Upper lobe of left lung (tissue), 6 donors: ENCODE data around the gene OXSR1. TPM values are rescaled to one million over a fixed set of nuclear protein-coding genes. Genes with fewer than 3 reads are reported as not detected.

ENCODE experiments used
- ATAC-seq, 2 donors: fragments of 200-7000 bp; cut with Tn5 transposase; one replicate each; pipeline ENCODE4 v1.9.1; 2022; ENCODE audit warnings: mild to moderate bottlenecking in 2 of 2, moderate library complexity in 2 of 2; ENCODE audit not compliant: low FRiP score in 2 of 2
- DNase-seq, 2 donors: peaks; one replicate each; pipeline ENCODE4 v3.0.0-alpha.2; 2019 to 2020
- H3K27ac ChIP-seq, 4 donors: fragments of 200-600 bp; sonication (generic); one replicate each; pipeline ENCODE4 v1.5.1; 2016 to 2019
- H3K27me3 ChIP-seq, 4 donors: fragments of 200-600 bp; sonication (generic); one replicate each; pipeline ENCODE4 v1.5.1; 2017 to 2019
- H3K36me3 ChIP-seq, 4 donors: fragments of 200-600 bp; sonication (generic); one replicate each; pipeline ENCODE4 v1.5.1; 2016 to 2019
- H3K4me1 ChIP-seq, 4 donors: fragments of 200-600 bp; sonication (generic); one replicate each; pipeline ENCODE4 v1.5.1; 2018 to 2019
- H3K4me3 ChIP-seq, 4 donors: fragments of 200-600 bp; sonication (generic); one replicate each; pipeline ENCODE4 v1.5.1; 2017 to 2019; ENCODE audit warnings: mild to moderate bottlenecking in 2 of 4, moderate library complexity in 1 of 4
- H3K9me3 ChIP-seq, 4 donors: fragments of 200-600 bp; sonication (generic); one replicate each; pipeline ENCODE4 v1.5.1; 2018 to 2019
- CTCF ChIP-seq, 6 experiments: fragments of 450-650 bp in 4 of 6; fragments of 200-600 bp in 2 of 6; sonication (generic) in 2 of 6; IDR thresholded peaks; one replicate each; pipeline ENCODE4 v1.5.1; 2016 to 2019; ENCODE audit warnings: antibody characterized with exemption in 6 of 6
- EP300 ChIP-seq, 4 donors: sonication (generic); formaldehyde crosslinking; IDR thresholded peaks; one replicate each; pipeline ENCODE4 v1.5.1; 2017; ENCODE audit warnings: antibody characterized with exemption in 4 of 4, control low read depth in 2 of 4
- POLR2A ChIP-seq, 4 donors: fragments of 450-650 bp; IDR thresholded peaks; one replicate each; pipeline ENCODE4 v1.5.1; 2016 to 2017; ENCODE audit warnings: antibody characterized with exemption in 4 of 4, mild to moderate bottlenecking in 2 of 4
- POLR2AphosphoS5 ChIP-seq, 2 donors: sonication (generic); formaldehyde crosslinking; IDR thresholded peaks; one replicate each; pipeline ENCODE4 v1.5.1; 2017; ENCODE audit warnings: antibody characterized with exemption in 2 of 2
- WGBS, 2 donors: methylation state at CpG; one replicate each; pipeline ENCODE4 v1.1.5; 2017 to 2018; 5-methylcytosine and 5-hydroxymethylcytosine counted together
- total RNA-seq, 6 donors: library from RNA; depleted of rRNA in 4 of 6; stranded (reverse); fragments of >200 nt in 4 of 6; gene quantifications; one replicate each; pipeline versions ENCODE4 v1.1.0 to v1.2.1, GENCODE V29; 2016 to 2021
- donor health status: DM: no; HTN: no; CAD: no; lungs with moderate emphysema.
- donor health status: DM: no; HTN: yes; CAD: no; lungs with severe emphysema.

Gene OXSR1
- total RNA-seq, 6 donors from 2014 or later, result 26.6 to 43.7 (median 31.6) TPM

- H3K4me1 ChIP-seq, result peaks cover 37 to 49% (median 38%) of the 10 kb centered on the region in 4 donors
These were observed 25.7 kb upstream of the OXSR1 start for GRCh38 chr3:38139652-38140051.

GRCh38 chr3:38140326-38141172, 24.8 kb upstream of the OXSR1 start:
- Histone ChIP-seq H3K4me3 (peak overlapping the region in 2 of 4 donors; percentile 63 to 97), H3K27me3 (no peaks in the 10 kb centered on the region)
- no peak for DNase-seq

More at GRCh38 chr3:38139652-38140051, 25.7 kb upstream of the OXSR1 start:
- ATAC-seq (no peak), DNase-seq (no peak)
- TF ChIP-seq CTCF (IDR thresholded peaks at IDR 0.05) (no peak), POLR2A (IDR thresholded peaks at IDR 0.05) (no peak), EP300 (IDR thresholded peaks at IDR 0.05) (no peak), POLR2AphosphoS5 (IDR thresholded peaks at IDR 0.05) (no peak)
- WGBS, 2 donors, result 83 to 92% methylated on average over 5 to 7 of the region's 7 CpGs
- H3K9me3 ChIP-seq, result no peaks in the 10 kb centered on the region
- peak overlapping the region in 3 of 4 donors; percentile 95 to 98 (median 97) for H3K27ac ChIP-seq
- H3K27me3 ChIP-seq, result no peaks in the 10 kb centered on the region
- H3K36me3 ChIP-seq, result peaks cover 0 to 26% (median 16%) of the 10 kb centered on the region in 4 donors
- peak overlapping the region; percentile 63 to 97 (median 90) for H3K4me3 ChIP-seq

GRCh38 chr3:38141173-38141951, 24.0 kb upstream of the OXSR1 start:
- WGBS, 2 donors, result 93 to 94% methylated on average over 6 to 7 of the region's 7 CpGs
- ATAC-seq (no peak), DNase-seq (no peak)
- no peak for TF ChIP-seq POLR2AphosphoS5 (IDR thresholded peaks at IDR 0.05)
- TF ChIP-seq CTCF (IDR thresholded peaks at IDR 0.05), result no peak
- no peak for TF ChIP-seq POLR2A (IDR thresholded peaks at IDR 0.05)
- TF ChIP-seq EP300 (IDR thresholded peaks at IDR 0.05), result no peak
- H3K9me3 ChIP-seq, result peaks cover 0 to 4% (median 0%) of the 10 kb centered on the region in 4 donors
- H3K27ac ChIP-seq, result no peak overlapping the region
- H3K4me3 ChIP-seq, result no peak overlapping the region
- H3K27me3 ChIP-seq, result no peaks in the 10 kb centered on the region
- H3K36me3 ChIP-seq, result peaks cover 0 to 24% (median 16%) of the 10 kb centered on the region in 4 donors
- H3K4me1 ChIP-seq, result peaks cover 21 to 32% (median 23%) of the 10 kb centered on the region in 4 donors

More at GRCh38 chr3:38140326-38141172, 24.8 kb upstream of the OXSR1 start:
- TF ChIP-seq EP300 (IDR thresholded peaks at IDR 0.05) (no peak), CTCF (IDR thresholded peaks at IDR 0.05) (no peak), POLR2A (IDR thresholded peaks at IDR 0.05) (no peak), POLR2AphosphoS5 (IDR thresholded peaks at IDR 0.05) (no peak)
- WGBS, 2 donors, result 96 to 98% methylated on average over 8 to 13 of the region's 13 CpGs
- H3K27ac ChIP-seq, result peak overlapping the region in 1 of 4 donors; percentile 98
- H3K36me3 ChIP-seq, result peaks cover 0 to 24% (median 16%) of the 10 kb centered on the region in 4 donors
- ATAC-seq, result no peak
- no peaks in the 10 kb centered on the region for H3K9me3 ChIP-seq
- H3K4me1 ChIP-seq, result peaks cover 28 to 40% (median 29%) of the 10 kb centered on the region in 4 donors

- peaks cover 21 to 30% (median 23%) of the 10 kb centered on the region in 4 donors for H3K4me1 ChIP-seq
- no peak for DNase-seq
- TF ChIP-seq EP300 (IDR thresholded peaks at IDR 0.05) (no peak), POLR2A (IDR thresholded peaks at IDR 0.05) (no peak), CTCF (IDR thresholded peaks at IDR 0.05) (no peak), POLR2AphosphoS5 (IDR thresholded peaks at IDR 0.05) (no peak)
- peaks cover 0 to 24% (median 16%) of the 10 kb centered on the region in 4 donors for H3K36me3 ChIP-seq
- peaks cover 0 to 4% (median 0%) of the 10 kb centered on the region in 4 donors for H3K9me3 ChIP-seq
- 93 to 100% methylated on average over 2 of the region's 2 CpGs for WGBS, 2 donors
- ATAC-seq, result no peak
- no peak overlapping the region for H3K27ac ChIP-seq
- H3K27me3 ChIP-seq, result no peaks in the 10 kb centered on the region
- no peak overlapping the region for H3K4me3 ChIP-seq
These were observed 23.4 kb upstream of the OXSR1 start for GRCh38 chr3:38141952-38142273.
